ENCODE results near the gene RIMBP3C. TPM values are rescaled to one million over a fixed set of nuclear protein-coding genes. Genes with fewer than 3 reads are reported as not detected.

The RIMBP3C gene
- total RNA-seq, 1 donor, result 0.36 TPM

GRCh38 chr22:21594865-21595452 is 43.7 kb upstream of the RIMBP3C start:
- H3K27ac ChIP-seq (ENCODE audit: low read depth, low read length), result no peak overlapping the region
- DNase-seq (ENCODE audit: insufficient read length, low spot score, missing footprints), result peak; percentile 78
- no peak overlapping the region for H3K4me3 ChIP-seq (ENCODE audit: insufficient read depth, low read length)
- H3K9me3 ChIP-seq (ENCODE audit: low read depth, low read length), result no peaks in the 10 kb centered on the region
- no peaks in the 10 kb centered on the region for H3K27me3 ChIP-seq (ENCODE audit: insufficient read depth, low read length)
- H4K20me1 ChIP-seq (ENCODE audit: insufficient read depth, low read length), result peaks cover 82% of the 10 kb centered on the region
- peaks cover 43% of the 10 kb centered on the region for H3K36me3 ChIP-seq (ENCODE audit: insufficient read depth, low read length)
- H3K4me1 ChIP-seq (ENCODE audit: insufficient read depth, low read length), result peaks cover 14% of the 10 kb centered on the region
- TF ChIP-seq CTCF (IDR thresholded peaks at IDR 0.05; ENCODE audit: extremely low read depth, low read depth, low read length), result no peak
- H2AFZ ChIP-seq (ENCODE audit: low read length), result no peak overlapping the region
- peaks cover 100% of the 10 kb centered on the region for H3K79me2 ChIP-seq (ENCODE audit: insufficient read depth, low read length)
- H3K4me2 ChIP-seq (ENCODE audit: insufficient read depth, low read length), result no peak overlapping the region

- H3K4me2 ChIP-seq (ENCODE audit: insufficient read depth, low read length), result no peak overlapping the region
- DNase-seq (ENCODE audit: insufficient read length, low spot score, missing footprints), result no peak
- TF ChIP-seq CTCF (IDR thresholded peaks at IDR 0.05; ENCODE audit: extremely low read depth, low read depth, low read length), result peak; percentile 39
- peaks cover 98% of the 10 kb centered on the region for H3K79me2 ChIP-seq (ENCODE audit: insufficient read depth, low read length)
- no peaks in the 10 kb centered on the region for H3K9me3 ChIP-seq (ENCODE audit: low read depth, low read length)
- no peaks in the 10 kb centered on the region for H3K27me3 ChIP-seq (ENCODE audit: insufficient read depth, low read length)
- H2AFZ ChIP-seq (ENCODE audit: low read length), result no peak overlapping the region
- H4K20me1 ChIP-seq (ENCODE audit: insufficient read depth, low read length), result peaks cover 78% of the 10 kb centered on the region
- no peak overlapping the region for H3K27ac ChIP-seq (ENCODE audit: low read depth, low read length)
- peaks cover 43% of the 10 kb centered on the region for H3K36me3 ChIP-seq (ENCODE audit: insufficient read depth, low read length)
- no peak overlapping the region for H3K4me3 ChIP-seq (ENCODE audit: insufficient read depth, low read length)
- H3K4me1 ChIP-seq (ENCODE audit: insufficient read depth, low read length), result peaks cover 14% of the 10 kb centered on the region
These were observed 42.4 kb upstream of the RIMBP3C start for GRCh38 chr22:21593406-21594232.

- H3K4me3 ChIP-seq (ENCODE audit: insufficient read depth, low read length), result no peak overlapping the region
- H3K27me3 ChIP-seq (ENCODE audit: insufficient read depth, low read length), result no peaks in the 10 kb centered on the region
- H2AFZ ChIP-seq (ENCODE audit: low read length), result no peak overlapping the region
- H3K4me2 ChIP-seq (ENCODE audit: insufficient read depth, low read length), result no peak overlapping the region
- peaks cover 97% of the 10 kb centered on the region for H3K79me2 ChIP-seq (ENCODE audit: insufficient read depth, low read length)
- peaks cover 18% of the 10 kb centered on the region for H3K4me1 ChIP-seq (ENCODE audit: insufficient read depth, low read length)
- H3K36me3 ChIP-seq (ENCODE audit: insufficient read depth, low read length), result peaks cover 42% of the 10 kb centered on the region
- H4K20me1 ChIP-seq (ENCODE audit: insufficient read depth, low read length), result peaks cover 78% of the 10 kb centered on the region
- no peaks in the 10 kb centered on the region for H3K9me3 ChIP-seq (ENCODE audit: low read depth, low read length)
- no peak for DNase-seq (ENCODE audit: insufficient read length, low spot score, missing footprints)
- no peak overlapping the region for H3K27ac ChIP-seq (ENCODE audit: low read depth, low read length)
- no peak for TF ChIP-seq CTCF (IDR thresholded peaks at IDR 0.05; ENCODE audit: extremely low read depth, low read depth, low read length)
These were observed 41.2 kb upstream of the RIMBP3C start for GRCh38 chr22:21592422-21592821.

- no peak for DNase-seq (ENCODE audit: insufficient read length, low spot score, missing footprints)
- Histone ChIP-seq H3K27ac (ENCODE audit: low read depth, low read length) (no peak overlapping the region), H3K36me3 (ENCODE audit: insufficient read depth, low read length) (peaks cover 39% of the 10 kb centered on the region), H3K79me2 (ENCODE audit: insufficient read depth, low read length) (peaks cover 97% of the 10 kb centered on the region), H3K4me2 (ENCODE audit: insufficient read depth, low read length) (no peak overlapping the region), H2AFZ (ENCODE audit: low read length) (no peak overlapping the region), H3K4me3 (ENCODE audit: insufficient read depth, low read length) (no peak overlapping the region), H3K27me3 (ENCODE audit: insufficient read depth, low read length) (no peaks in the 10 kb centered on the region), H4K20me1 (ENCODE audit: insufficient read depth, low read length) (peaks cover 83% of the 10 kb centered on the region), H3K4me1 (ENCODE audit: insufficient read depth, low read length) (peaks cover 18% of the 10 kb centered on the region), H3K9me3 (ENCODE audit: low read depth, low read length) (no peaks in the 10 kb centered on the region)
- TF ChIP-seq CTCF (IDR thresholded peaks at IDR 0.05; ENCODE audit: extremely low read depth, low read depth, low read length), result no peak
These were observed 40.4 kb upstream of the RIMBP3C start for GRCh38 chr22:21591695-21592094.
